Measurements from ENCODE around the gene COA7.
A peak's percentile ranks its signal among the peaks of the same experiment; 100 is the strongest.
"Not testable (repeated sequence)": the region's sequence is repeated elsewhere in the genome, so short reads cannot be mapped to it uniquely, and the experiment has no call there.

DNA sequence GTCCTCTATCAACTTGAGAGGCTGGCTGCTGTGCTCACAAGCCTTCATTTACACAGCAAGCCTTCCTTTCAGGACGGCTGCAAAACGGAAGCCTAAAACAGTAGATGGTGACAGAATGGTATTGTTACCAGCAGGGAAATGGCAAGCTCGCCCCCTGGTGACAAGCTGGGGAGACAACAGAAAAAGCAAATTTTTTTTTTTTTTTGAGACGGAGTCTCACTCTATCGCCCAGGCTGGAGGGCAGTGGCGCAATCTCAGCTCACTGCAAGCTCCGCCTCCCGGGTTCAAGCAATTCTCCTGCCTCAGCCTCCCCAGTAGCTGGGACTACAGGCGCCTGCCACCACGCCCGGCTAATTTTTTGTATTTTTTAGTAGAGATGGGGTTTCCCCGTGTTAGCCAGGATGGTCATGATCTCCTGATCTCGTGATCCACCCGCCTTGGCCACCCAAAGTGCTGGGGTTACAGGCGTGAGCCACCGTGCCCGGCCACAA, 11.8 kb downstream of the COA7 start:
- TF ChIP-seq, protein P1, sequence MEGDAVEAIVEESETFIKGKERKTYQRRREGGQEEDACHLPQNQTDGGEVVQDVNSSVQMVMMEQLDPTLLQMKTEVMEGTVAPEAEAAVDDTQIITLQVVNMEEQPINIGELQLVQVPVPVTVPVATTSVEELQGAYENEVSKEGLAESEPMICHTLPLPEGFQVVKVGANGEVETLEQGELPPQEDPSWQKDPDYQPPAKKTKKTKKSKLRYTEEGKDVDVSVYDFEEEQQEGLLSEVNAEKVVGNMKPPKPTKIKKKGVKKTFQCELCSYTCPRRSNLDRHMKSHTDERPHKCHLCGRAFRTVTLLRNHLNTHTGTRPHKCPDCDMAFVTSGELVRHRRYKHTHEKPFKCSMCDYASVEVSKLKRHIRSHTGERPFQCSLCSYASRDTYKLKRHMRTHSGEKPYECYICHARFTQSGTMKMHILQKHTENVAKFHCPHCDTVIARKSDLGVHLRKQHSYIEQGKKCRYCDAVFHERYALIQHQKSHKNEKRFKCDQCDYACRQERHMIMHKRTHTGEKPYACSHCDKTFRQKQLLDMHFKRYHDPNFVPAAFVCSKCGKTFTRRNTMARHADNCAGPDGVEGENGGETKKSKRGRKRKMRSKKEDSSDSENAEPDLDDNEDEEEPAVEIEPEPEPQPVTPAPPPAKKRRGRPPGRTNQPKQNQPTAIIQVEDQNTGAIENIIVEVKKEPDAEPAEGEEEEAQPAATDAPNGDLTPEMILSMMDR (IDR thresholded peaks at IDR 0.05) = peak; percentile 69
- not testable (repeated sequence) for TF ChIP-seq CREB1 (CRISPR knock-in tag; IDR thresholded peaks at IDR 0.05); PREB (CRISPR knock-in tag; IDR thresholded peaks at IDR 0.05; ENCODE audit: borderline replicate concordance); FOXP1 (CRISPR knock-in tag; IDR thresholded peaks at IDR 0.05; ENCODE audit: borderline replicate concordance); CBFB (CRISPR knock-in tag; IDR thresholded peaks at IDR 0.05; ENCODE audit: low read depth); JUN (CRISPR knock-in tag; IDR thresholded peaks at IDR 0.05)
- TF ChIP-seq, protein P2, sequence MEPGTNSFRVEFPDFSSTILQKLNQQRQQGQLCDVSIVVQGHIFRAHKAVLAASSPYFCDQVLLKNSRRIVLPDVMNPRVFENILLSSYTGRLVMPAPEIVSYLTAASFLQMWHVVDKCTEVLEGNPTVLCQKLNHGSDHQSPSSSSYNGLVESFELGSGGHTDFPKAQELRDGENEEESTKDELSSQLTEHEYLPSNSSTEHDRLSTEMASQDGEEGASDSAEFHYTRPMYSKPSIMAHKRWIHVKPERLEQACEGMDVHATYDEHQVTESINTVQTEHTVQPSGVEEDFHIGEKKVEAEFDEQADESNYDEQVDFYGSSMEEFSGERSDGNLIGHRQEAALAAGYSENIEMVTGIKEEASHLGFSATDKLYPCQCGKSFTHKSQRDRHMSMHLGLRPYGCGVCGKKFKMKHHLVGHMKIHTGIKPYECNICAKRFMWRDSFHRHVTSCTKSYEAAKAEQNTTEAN (CRISPR knock-in tag; IDR thresholded peaks at IDR 0.05) = not testable (repeated sequence)
